SK-N-MC (cell line): ENCODE data around the gene KIAA1328.
A peak's percentile ranks its signal among the peaks of the same experiment; 100 is the strongest.

ENCODE experiments used
- DNase-seq: peaks from one replicate; pipeline ENCODE4 v3.0.0-alpha.2; 2011; ENCODE audit warnings: low read depth, low spot score
- H3K27ac ChIP-seq: fragments of 200-600 bp; sonication (generic); 2 replicates; pipeline ENCODE4 v1.5.1; 2016; ENCODE audit warnings: mixed run types
- H3K36me3 ChIP-seq: fragments of 200-600 bp; sonication (generic); 2 replicates; pipeline ENCODE4 v1.6.1; 2017; ENCODE audit warnings: antibody characterized with exemption, low read length, mixed read lengths; ENCODE audit not compliant: insufficient read depth
- H3K4me3 ChIP-seq: fragments of 200-600 bp; sonication (generic); 2 replicates; pipeline ENCODE4 v1.5.1; 2016
- H3K9ac ChIP-seq: fragments of 200-600 bp; sonication (generic); 2 replicates; pipeline ENCODE4 v1.8.0; 2017; ENCODE audit warnings: mixed run types, mixed read lengths; ENCODE audit not compliant: insufficient read length
- H3K9me3 ChIP-seq: fragments of 200-600 bp; sonication (generic); 2 replicates; pipeline ENCODE4 v1.6.1; 2017; ENCODE audit warnings: low read depth, mild to moderate bottlenecking, antibody characterized with exemption, low read length, moderate library complexity, mixed read lengths
- EZH2 ChIP-seq: fragments of 200-600 bp; sonication (generic); IDR thresholded peaks from one replicate; pipeline ENCODE4 v1.6.1; 2017; ENCODE audit warnings: antibody characterized with exemption
- FOXP2 ChIP-seq: optimal IDR thresholded peaks from 2 replicates; pipeline ENCODE3; 2011; ENCODE audit warnings: mild to moderate bottlenecking, moderate library complexity; ENCODE audit not compliant: insufficient read depth; ENCODE audit errors: extremely low read length, control extremely low read depth
- POLR2AphosphoS5 ChIP-seq: IDR thresholded peaks from 2 replicates; pipeline ENCODE4 v1.6.1; 2012; ENCODE audit warnings: mild to moderate bottlenecking, low read depth, low read length, borderline replicate concordance

Gene KIAA1328

DNA sequence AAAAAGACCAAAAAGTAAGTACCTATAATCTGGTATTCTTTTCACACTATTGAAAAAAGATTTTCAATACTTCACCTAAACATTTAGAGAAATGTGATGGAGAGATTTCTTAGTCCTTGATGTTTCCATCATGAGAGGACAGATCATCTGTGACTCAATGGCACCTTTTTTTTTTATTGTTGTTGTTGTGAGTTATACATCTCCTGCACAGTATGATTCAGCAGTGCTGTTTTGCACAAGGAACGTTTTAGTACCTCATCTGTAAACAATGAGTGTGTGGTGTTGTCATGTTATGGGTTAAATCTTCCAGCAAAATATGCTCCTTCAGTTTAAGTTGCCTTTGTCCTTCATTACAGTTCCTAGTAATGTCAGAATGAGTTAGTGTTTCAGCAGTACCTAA, 2.2 kb downstream of the KIAA1328 start:
- peaks cover 16% of the 10 kb centered on the region for H3K36me3 ChIP-seq
- no peak overlapping the region for H3K9ac ChIP-seq
- no peak overlapping the region for H3K27ac ChIP-seq
- DNase-seq = no peak
- TF ChIP-seq POLR2AphosphoS5 (no peak), FOXP2 (no peak), EZH2 (no peak)
- H3K4me3 ChIP-seq = no peak overlapping the region
- no peaks in the 10 kb centered on the region for H3K9me3 ChIP-seq

DNA sequence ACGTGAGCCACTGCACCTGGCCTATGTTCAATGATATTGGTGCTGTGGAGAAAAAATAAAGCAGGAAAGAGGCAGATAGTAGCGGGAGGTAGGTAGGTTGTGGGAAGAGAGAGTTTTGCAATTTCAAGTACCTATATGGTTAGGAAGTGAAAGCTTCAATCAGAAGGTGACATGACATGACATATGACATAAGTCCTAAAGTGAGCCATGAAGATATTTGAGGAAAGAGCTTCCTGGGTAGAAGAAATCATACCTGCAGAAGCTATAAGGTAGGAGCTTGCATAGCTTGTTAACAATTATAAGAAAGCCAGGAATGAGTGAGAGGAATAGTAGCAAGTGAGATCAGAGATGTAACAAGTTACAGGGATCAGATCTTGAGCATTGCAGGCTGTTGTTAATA, 4.2 kb downstream of the KIAA1328 start:
- Histone ChIP-seq H3K27ac (no peak overlapping the region), H3K9me3 (no peaks in the 10 kb centered on the region), H3K4me3 (no peak overlapping the region), H3K36me3 (peaks cover 24% of the 10 kb centered on the region), H3K9ac (no peak overlapping the region)
- DNase-seq = no peak
- TF ChIP-seq FOXP2 = no peak
- no peak for TF ChIP-seq POLR2AphosphoS5
- no peak for TF ChIP-seq EZH2

DNA sequence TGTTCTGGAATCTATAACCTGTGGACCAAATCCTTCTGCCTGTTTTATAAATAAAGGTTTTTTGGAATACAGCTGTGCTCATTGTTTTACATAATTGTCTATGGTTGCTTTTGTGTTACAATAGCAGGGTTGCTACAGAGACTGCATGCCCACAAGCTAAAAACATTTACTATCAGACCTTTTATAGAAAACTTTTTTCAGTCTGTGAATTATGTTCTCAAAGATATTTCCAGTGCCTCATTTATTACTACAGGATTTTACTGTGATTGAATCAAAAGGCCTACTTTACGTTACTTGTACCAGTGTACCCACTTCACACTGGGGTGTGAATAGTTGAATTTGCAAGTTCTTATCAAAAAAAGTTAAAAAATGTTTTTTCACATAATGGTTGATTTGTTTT, 7.0 kb downstream of the KIAA1328 start:
- TF ChIP-seq POLR2AphosphoS5 = no peak
- no peak for TF ChIP-seq FOXP2
- TF ChIP-seq EZH2 = no peak

DNA sequence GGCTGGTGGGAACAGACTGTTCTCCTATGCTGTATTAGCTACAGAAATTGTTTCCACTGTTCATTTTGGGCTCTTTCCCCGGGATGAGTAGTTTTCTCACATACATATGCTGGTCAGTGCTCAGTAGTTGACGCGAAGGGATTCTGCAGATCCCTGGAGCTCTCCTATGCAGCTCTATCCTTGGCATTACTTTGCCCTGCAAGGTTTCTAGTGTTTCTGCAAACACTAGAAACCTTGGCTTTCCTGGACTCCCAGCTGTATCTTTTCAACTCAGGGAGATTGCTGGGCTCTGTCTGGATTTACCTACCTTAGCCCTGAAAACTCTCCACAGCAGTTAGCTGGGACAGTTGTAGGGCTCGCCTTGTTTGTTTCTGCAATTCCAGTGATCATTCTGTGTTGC, 10.9 kb downstream of the KIAA1328 start:
- no peak overlapping the region for H3K27ac ChIP-seq
- TF ChIP-seq EZH2 (no peak), FOXP2 (no peak), POLR2AphosphoS5 (no peak)
- no peak for DNase-seq
- H3K36me3 ChIP-seq = peaks cover 29% of the 10 kb centered on the region
- H3K9ac ChIP-seq = no peak overlapping the region
- no peaks in the 10 kb centered on the region for H3K9me3 ChIP-seq
- H3K4me3 ChIP-seq = no peak overlapping the region

More for the DNA sequence above, 7.0 kb downstream of the KIAA1328 start:
- no peaks in the 10 kb centered on the region for H3K9me3 ChIP-seq
- no peak overlapping the region for H3K4me3 ChIP-seq
- no peak overlapping the region for H3K27ac ChIP-seq
- no peak overlapping the region for H3K9ac ChIP-seq
- peaks cover 29% of the 10 kb centered on the region for H3K36me3 ChIP-seq
- no peak for DNase-seq

DNA sequence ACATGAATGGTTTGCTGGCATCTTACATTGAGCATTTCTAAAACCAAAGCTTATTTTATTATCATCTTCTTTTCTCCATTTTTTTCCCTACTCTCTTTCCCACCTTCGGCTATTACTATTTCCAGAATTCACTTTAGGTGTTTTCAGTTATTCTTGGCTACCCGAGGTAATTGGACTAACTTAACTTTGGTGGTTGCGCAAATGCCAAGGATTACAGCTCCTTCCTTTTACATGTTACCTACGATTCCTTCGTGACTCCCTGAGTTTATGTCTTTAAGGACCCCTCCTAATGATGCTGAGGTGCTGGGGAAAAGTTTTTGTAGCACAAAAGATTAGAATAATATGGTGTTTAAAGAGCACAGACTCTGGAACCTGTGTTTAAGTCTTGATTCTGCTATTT, 14.3 kb downstream of the KIAA1328 start:
- TF ChIP-seq POLR2AphosphoS5 = no peak
- no peak for TF ChIP-seq EZH2
- no peak for TF ChIP-seq FOXP2
- H3K9me3 ChIP-seq = no peaks in the 10 kb centered on the region
- no peak overlapping the region for H3K9ac ChIP-seq
- no peak for DNase-seq
- peaks cover 5% of the 10 kb centered on the region; the same call in 1 of the 2 replicates for H3K36me3 ChIP-seq
- H3K4me3 ChIP-seq = no peak overlapping the region
- no peak overlapping the region for H3K27ac ChIP-seq

DNA sequence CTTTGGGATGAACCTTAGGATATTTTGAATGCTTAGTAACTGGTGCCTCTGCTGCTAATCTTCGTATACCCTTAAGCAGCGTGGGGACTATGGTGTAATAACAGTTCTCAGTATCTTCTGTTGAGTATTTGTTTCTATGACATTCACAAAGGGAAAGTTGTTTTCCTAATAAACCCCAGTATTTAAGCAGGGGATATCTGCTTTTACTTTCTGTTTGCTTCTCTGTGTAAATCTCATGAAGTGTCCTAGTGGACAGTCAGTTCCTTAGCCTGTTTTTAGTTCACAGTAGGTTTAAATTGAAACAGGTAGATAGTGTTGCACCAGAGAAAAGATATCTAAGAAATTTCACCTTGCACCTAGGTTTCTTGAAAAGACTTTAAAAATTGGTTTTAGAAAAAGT, 14.9 kb downstream of the KIAA1328 start:
- no peak for DNase-seq
- no peak for TF ChIP-seq POLR2AphosphoS5
- no peak for TF ChIP-seq EZH2
- TF ChIP-seq FOXP2 = no peak
- Histone ChIP-seq H3K9ac (no peak overlapping the region), H3K27ac (no peak overlapping the region), H3K9me3 (no peaks in the 10 kb centered on the region), H3K4me3 (no peak overlapping the region), H3K36me3 (peaks cover 5% of the 10 kb centered on the region; the same call in 1 of the 2 replicates)

DNA sequence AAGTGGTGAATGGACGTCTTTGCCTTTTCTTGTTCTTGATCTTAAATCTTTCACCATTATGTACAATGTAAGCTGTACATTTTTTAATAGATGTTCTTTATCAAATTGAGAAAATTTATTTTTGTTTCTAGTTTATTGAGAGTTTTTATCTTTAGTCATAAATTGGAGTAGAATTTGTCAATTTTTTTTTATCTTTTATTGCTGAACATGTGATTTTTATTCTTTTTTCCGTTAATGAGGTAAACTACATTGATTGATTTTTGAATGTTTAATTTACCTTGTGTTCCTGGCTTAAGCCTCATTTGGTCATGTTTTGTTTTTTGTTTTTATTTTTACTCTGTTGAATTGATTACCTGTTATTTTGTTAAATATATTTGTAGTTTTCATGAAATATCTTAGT, 19.7 kb downstream of the KIAA1328 start:
- H3K9me3 ChIP-seq = no peaks in the 10 kb centered on the region
- no peak for DNase-seq

DNA sequence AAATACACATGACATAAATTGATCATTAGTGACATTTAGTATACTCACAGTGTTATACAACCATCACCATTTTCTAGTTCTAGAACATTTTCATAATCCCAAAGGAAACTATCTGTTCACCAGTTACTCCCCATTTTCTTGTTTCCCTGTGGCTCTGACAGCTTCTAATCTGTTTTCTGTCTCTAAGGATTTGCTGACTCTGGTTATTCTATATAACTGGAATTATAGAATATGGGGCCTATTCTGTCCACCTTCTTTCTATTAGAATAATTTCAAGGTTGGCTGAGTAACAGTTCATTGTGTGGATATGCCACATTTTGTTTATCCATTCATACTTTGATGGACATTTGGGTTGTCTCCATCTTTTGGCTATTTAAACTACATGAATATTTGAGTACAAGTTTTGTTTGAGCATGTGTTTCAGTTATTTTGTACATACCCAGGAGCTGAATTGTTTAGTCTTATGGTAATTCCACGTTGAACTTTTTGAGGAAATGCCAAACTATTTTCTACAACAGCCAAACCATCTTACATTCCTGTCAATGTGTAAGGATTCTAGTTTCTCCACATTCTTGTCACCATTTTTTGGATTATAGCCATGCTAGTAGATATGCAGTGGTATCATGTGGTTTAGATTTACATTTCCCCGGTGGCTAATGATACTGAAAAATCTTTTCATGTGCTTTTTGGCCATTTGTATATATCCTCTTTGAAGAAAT, 20.5 kb downstream of the KIAA1328 start:
- H3K36me3 ChIP-seq = peaks cover 4% of the 10 kb centered on the region; the same call in 1 of the 2 replicates
- H3K9me3 ChIP-seq = no peaks in the 10 kb centered on the region
- no peak for TF ChIP-seq POLR2AphosphoS5
- TF ChIP-seq EZH2 = no peak
- TF ChIP-seq FOXP2 = no peak
- no peak overlapping the region for H3K9ac ChIP-seq
- peak overlapping the region; percentile 36; the same call in 1 of the 2 replicates for H3K4me3 ChIP-seq
- peak; percentile 47 for DNase-seq
- H3K27ac ChIP-seq = peak overlapping the region; percentile 77

More for the DNA sequence above, 19.7 kb downstream of the KIAA1328 start:
- Histone ChIP-seq H3K4me3 (no peak overlapping the region), H3K9ac (no peak overlapping the region), H3K27ac (no peak overlapping the region), H3K36me3 (peaks cover 4% of the 10 kb centered on the region; the same call in 1 of the 2 replicates)
- TF ChIP-seq POLR2AphosphoS5 = no peak
- TF ChIP-seq FOXP2 = no peak
- TF ChIP-seq EZH2 = no peak

DNA sequence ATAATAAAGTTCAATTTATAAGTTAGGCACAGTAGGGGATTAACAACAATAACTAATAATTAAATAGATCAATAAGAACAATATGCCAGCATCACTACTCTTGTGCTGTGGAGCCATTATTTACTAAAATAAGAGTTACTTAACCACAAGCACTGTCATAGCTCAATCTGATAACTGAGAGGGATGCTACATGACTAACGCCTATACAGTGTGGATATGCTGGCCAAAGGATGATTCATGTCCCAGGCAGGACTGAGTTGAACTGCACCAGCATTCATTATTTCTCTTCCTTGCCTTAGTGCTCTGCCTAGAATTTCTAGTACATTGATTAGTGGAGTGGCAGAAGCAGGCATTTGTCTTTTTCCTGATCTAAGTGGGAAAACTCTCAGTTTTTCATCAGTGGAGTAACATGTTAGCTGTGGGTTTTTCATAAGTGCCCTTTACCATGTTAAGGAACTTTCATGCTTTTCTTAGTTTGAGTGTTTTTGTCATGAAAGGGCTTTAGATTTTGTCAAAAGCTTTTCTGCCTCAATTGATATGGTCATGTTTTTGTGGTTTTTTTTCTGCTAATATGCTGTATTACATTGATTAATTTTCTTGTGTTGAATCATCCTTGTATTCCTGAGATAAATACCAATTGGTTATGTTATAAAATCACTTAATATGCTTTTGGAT, 21.7 kb downstream of the KIAA1328 start:
- H3K36me3 ChIP-seq = peaks cover 4% of the 10 kb centered on the region; the same call in 1 of the 2 replicates
- H3K4me3 ChIP-seq = no peak overlapping the region
- no peak overlapping the region for H3K9ac ChIP-seq
- no peaks in the 10 kb centered on the region for H3K9me3 ChIP-seq
- no peak for DNase-seq
- H3K27ac ChIP-seq = no peak overlapping the region
- TF ChIP-seq EZH2 (no peak), FOXP2 (no peak), POLR2AphosphoS5 (no peak)
